ENCODE results near the gene ZNF287.
A peak's percentile ranks its signal among the peaks of the same experiment; 100 is the strongest.
"Not testable (repeated sequence)": the region's sequence is repeated elsewhere in the genome, so short reads cannot be mapped to it uniquely, and the experiment has no call there.

The ZNF287 gene

GRCh38 chr17:16568541-16569357 lies at the start of gene ZNF287:
Gene ZNF287, minus strand, starts transcription at chr17:16569204. Its CDS starts 1,473 bp downstream, at chr17:16567731.
- DNase-seq = peak; percentile 59 to 96 (median 93)

- no peak for DNase-seq
Observed at GRCh38 chr17:16617481-16618060, 48.6 kb upstream of the ZNF287 start.

GRCh38 chr17:16599537-16599936 lies 30.5 kb upstream of the ZNF287 start:
- DNase-seq = no peak

GRCh38 chr17:16593356-16594102 lies 24.5 kb upstream of the ZNF287 start:
- DNase-seq = no peak

- peak in 57 of 58 donors; percentile 40 to 94 (median 86) for DNase-seq
Observed at GRCh38 chr17:16589097-16589969, 20.3 kb upstream of the ZNF287 start.

GRCh38 chr17:16585796-16586195 lies 16.8 kb upstream of the ZNF287 start:
- DNase-seq = no peak

GRCh38 chr17:16584273-16584995 lies 15.4 kb upstream of the ZNF287 start:
- DNase-seq = peak; percentile 30 to 95 (median 86)

GRCh38 chr17:16583781-16584180 lies 14.8 kb upstream of the ZNF287 start:
- no peak for DNase-seq

GRCh38 chr17:16573466-16573865 lies 4.5 kb upstream of the ZNF287 start:
- no peak for DNase-seq

GRCh38 chr17:16569358-16569712 lies 331 bp upstream of the ZNF287 start:
- no peak for DNase-seq

- DNase-seq = no peak
Observed at GRCh38 chr17:16552637-16553045, 16.4 kb downstream of the ZNF287 start.

GRCh38 chr17:16551878-16552636 lies 16.9 kb downstream of the ZNF287 start:
- DNase-seq = no peak

GRCh38 chr17:16537130-16537458 lies 31.9 kb downstream of the ZNF287 start:
- DNase-seq = no peak

GRCh38 chr17:16534236-16534635 lies 34.8 kb downstream of the ZNF287 start:
- no peak for DNase-seq

GRCh38 chr17:16529906-16530305 lies 39.1 kb downstream of the ZNF287 start:
- DNase-seq = no peak

- no peak for DNase-seq
Observed at GRCh38 chr17:16527298-16527697, 41.7 kb downstream of the ZNF287 start.

- DNase-seq = not testable (repeated sequence)
Observed at GRCh38 chr17:16525556-16525955, 43.4 kb downstream of the ZNF287 start.

- peak in 52 of 58 donors; percentile 3 to 85 (median 50) for DNase-seq
Observed at GRCh38 chr17:16521070-16521727, 47.8 kb downstream of the ZNF287 start.

GRCh38 chr17:16519021-16519420 lies 50.0 kb downstream of the ZNF287 start:
- DNase-seq = no peak

Data from anterior cingulate cortex (tissue), 58 donors.